Amniotic epithelial cell (primary cell): Measurements from ENCODE around the gene CHRDL2.
"Not testable (repeated sequence)": the region's sequence is repeated elsewhere in the genome, so short reads cannot be mapped to it uniquely, and the experiment has no call there.

Experiments
- DNase-seq: peaks from one replicate; pipeline ENCODE4 v3.0.0-alpha.2; 2010; ENCODE audit warnings: low read depth

Gene CHRDL2

DNA sequence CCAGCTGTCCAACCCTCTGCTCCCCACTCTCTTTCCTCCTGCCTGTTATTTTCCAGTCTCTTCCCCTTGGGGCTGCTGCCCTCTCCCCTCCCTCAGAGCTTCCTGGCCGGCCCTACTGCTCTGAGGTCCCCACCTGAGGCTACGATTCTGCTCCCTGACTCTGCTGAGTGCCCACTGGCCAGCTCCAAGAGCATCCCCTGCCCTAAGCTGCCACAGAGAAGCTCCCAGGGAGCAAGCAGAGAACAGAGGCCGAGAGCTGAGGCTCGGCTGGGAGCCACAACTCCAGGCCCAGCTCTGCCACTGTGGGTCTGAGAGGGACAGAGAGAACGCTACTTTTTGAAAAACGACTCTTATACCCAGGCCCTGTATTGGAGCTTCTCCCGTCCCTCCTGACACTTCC, 61.1 kb downstream of the CHRDL2 start:
- DNase-seq = no peak

DNA sequence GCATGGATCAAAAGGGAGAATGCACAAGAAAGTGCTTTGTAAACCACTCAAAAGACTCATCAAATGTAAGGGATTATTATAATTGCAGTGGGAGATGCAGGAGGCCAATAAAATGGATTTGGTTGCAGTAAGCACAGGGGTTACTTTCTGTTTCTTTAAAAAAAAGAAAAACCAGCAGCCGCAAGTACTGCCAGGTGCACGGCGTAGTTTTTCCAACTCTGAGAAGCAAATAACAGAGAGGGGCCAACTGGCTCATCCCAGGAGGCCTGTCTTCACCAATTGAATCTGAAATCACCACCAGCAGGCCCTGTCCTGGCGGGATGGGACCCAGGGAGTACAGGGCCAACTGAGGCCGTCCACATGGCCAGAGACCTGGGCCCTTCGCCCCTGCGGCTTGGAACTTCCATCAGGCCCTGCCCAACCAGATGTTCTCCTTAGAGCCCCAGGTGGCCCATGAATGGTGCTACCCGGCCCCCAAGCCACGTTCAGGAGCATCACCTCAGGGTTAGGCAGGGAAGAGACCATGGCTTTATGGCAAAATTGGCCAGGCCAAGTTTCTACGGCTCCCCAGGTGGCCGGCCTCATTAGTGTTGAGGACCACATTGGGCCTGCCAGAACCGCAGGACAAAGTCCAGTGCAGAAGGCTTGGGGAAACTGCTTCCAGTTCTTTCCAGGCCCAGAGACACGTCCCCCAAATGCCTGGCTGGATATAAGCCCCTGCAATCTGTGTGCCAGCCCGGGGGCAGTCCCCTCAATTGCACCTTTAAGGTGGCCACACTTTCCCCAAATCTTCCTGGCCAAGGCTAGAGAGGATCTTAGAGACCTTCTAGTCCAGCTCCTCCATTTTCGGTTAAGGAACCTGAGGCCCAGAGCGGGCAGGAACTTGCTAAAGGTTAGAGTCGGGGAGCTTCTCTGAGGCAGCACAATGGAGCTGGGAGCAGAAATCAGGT, 61.7 kb downstream of the CHRDL2 start:
- no peak for DNase-seq

DNA sequence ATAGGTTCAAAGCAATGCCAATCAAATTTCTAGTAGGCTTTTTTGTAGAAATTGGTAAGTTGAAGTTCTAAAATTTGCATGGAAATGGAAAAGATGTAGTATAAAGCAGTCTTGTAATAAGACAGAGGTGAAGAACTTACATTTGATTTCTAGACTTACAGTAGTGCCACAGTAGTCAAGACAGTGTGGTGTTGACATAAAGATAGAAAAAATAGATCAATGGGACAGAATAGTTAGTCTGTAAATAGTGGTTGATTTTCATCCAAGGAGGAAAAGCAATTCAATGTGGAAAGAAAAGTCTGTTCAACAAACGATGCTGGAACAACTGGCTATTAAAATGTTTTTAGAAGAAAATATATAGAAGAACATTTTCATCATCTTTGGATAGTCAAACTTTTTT, 67.9 kb downstream of the CHRDL2 start:
- DNase-seq = no peak

DNA sequence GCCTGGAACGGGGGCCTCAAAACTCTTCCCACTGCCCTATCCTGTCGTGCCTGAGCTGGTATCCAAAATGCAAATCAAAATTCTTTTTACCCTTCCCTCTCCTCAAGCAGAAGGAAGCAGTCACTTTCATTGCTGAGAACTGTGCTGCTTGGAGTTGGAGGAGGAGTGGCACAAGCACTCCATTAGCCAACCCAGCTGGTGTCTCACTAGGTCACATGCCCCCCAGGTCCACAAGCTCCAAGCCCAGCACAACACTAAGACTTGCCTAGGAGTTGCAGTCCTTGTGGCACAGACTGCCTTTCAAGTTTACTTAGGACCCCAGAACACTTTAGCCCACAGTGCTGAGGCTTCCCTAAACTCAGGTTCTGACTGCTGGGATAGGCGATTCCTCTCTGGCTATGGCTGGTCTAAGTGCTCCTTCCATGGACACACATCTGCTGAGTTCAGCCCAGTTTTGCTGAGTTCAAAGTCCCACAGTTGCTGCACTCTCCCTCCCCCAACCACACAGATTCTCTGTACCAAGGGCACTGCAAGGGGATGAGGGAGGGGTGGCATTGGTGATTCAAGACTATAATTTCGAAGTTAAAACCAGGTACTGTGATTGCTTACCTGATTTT, 68.6 kb downstream of the CHRDL2 start:
- no peak for DNase-seq

DNA sequence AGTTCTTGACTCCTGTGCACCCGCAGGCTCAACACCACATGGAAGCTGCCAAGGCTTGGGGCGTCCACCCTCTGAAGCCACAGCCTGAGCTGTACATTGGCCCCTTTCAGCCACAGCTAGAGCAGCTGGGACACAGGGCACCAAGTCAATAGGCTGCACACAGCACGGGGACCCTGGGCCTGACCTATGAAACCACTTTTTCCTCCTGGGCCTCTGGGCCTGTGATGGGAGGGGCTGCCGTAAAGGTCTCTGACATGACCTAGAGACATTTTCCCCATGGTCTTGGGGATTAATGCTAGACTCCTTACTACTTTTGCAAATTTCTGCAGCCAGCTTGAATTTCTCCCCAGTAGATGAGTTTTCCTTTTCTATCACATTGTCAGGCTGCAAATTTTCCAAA, 72.1 kb downstream of the CHRDL2 start:
- DNase-seq = not testable (repeated sequence)

DNA sequence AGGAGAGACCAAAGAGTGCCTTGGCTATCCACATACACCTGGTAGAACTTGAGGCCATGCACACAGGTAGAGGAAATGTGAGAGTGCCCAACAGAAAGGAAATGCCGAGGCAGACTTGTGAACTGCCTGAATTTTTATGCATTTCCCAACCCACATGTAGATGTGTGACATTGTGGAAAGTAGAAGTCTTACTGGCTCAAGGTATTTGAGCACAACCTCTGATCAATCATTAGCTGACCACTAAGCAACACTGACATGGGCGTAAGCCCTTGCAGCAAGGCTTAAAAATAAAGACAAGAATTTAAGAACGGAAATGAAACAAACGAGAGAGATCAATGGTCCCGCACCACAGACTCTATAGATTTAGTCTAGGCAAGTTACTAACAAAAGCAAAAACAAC, 76.2 kb downstream of the CHRDL2 start:
- no peak for DNase-seq

DNA sequence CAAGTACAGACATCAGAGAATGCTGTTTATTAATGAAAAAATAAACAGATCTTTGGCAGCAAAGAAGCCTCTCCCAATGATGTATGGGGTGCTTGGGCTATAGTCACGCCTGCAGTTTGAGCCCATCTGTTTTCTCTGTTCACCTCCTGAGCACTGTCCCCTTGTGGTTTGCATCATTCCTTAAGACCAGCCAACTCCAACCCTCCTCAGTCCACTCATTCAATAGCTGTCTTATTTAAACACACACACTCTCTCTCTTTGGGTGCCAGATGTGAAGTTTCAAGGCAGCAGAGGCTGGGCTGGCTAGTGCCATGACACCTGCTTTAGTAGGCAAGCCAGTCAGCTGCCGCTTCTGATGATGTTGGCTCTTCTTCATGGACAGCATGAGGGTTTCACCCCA, 80.7 kb downstream of the CHRDL2 start:
- DNase-seq = peak; percentile 32

DNA sequence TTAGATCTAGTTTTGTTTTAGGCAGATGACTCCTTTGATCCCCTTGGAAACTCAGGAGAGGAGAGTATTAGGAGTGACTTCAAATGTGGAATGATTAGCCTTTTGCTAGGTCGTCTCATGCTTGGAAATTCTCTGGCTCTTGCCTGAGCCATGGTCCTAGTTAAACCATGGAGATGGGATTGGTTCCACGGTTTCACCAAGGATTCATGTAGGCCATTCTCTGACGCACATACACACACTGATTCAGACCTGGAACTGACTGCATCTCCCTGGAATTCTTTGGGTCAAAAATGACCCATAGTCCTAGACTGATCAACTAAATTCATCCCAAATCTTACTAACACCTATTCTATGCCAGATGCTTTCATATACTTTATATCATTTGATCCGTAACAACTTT, 82.3 kb downstream of the CHRDL2 start:
- no peak for DNase-seq

DNA sequence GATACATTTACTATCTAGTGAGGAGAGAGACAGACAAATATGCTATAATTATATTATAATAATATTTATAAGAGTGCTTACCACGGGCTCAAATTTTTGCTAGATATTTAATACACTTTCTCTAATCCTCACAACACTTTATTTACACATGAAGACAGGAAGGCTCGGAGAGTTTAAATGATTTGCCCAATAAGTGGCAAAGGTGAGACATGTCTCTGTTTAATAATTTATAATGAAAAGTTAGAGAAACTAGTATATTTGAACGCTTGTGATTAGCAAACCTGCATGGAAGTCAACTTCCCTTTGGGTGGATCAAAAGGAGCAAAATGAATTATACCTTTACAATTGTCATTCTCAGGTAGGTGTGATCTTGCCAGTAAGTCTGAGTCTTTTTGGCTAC, 83.4 kb downstream of the CHRDL2 start:
- no peak for DNase-seq

DNA sequence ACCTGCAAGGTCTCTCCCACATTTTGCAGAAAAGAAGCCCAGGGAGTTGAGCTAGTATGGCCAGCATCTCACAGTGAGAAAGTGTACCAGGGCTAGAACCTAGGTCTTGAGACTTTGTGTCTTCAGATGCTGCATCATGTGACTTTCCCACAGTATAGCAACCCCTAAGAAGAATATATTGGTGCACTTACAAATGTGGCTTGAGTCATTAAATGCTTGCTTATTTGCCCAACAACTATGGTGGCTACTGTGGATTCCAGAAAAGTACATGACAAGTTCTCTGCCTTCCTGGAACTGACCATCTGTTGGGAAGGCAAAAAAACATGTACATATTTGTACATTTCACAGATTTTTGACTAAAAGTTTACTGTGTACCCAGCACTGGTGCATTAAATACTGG, 83.8 kb downstream of the CHRDL2 start:
- DNase-seq = peak; percentile 27

DNA sequence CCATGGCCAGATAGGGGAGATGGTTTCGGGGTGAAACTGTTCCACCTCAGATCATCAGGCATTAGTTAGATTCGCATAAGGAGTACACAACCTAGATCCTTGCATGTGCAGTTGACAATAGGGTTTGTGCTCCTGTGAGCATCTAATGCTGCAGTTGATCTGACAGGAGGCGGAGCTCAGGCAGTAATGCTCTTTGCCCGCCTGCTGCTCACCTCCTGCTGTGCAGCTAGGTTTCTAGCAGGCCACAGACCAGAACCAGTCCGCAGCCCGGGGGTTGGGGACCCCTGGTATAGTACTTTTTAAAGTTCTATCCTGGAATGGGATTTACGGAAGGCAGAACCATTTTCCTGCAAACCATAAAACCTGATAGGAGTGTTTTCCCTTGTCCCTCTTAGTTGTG, 84.3 kb downstream of the CHRDL2 start:
- DNase-seq = no peak
